ENCODE results near the gene RARA.

DNA sequence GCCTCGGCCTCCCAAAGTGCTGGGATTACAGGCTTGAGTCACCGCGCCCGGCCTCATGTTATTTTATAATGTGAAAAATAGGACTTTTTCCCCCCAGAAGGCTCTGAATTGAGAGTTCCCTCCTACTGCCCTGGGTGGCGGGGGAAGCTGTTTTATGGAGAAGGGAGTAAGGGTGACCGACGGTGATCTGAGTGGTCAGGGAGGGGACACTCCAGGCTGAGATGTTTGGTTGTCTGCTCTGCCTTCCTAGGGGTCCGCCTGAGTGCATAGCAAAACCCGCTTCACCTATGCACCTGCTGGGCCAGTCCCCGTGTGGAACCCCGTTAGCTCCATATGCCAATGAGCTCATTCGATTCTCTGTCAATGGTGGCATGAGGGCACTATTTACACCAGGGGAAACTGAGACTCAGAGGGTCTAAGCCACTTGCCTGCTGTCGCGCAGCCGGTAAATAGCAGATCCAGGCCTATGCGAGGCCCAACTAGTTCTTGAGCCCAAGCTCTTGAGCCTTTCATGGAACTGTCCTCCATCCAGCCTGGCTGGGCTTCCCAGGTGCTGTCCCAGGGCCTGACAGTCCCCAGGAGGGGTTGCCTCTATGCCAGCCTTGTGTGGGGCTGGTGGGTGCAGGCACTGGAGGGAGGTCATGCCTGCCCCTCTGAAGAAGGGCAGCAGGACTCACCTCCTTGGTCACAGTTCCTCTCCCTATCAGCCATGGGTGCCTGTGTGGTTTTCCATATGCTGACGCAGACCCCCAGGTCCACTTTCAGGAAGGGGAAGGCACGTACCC, 57.3 kb downstream of the RARA start:
- TF ChIP-seq POLR2A (IDR thresholded peaks at IDR 0.05) (no peak), EP300 (IDR thresholded peaks at IDR 0.05) (no peak), POLR2AphosphoS5 (IDR thresholded peaks at IDR 0.05) (no peak)
- TF ChIP-seq, protein P1, sequence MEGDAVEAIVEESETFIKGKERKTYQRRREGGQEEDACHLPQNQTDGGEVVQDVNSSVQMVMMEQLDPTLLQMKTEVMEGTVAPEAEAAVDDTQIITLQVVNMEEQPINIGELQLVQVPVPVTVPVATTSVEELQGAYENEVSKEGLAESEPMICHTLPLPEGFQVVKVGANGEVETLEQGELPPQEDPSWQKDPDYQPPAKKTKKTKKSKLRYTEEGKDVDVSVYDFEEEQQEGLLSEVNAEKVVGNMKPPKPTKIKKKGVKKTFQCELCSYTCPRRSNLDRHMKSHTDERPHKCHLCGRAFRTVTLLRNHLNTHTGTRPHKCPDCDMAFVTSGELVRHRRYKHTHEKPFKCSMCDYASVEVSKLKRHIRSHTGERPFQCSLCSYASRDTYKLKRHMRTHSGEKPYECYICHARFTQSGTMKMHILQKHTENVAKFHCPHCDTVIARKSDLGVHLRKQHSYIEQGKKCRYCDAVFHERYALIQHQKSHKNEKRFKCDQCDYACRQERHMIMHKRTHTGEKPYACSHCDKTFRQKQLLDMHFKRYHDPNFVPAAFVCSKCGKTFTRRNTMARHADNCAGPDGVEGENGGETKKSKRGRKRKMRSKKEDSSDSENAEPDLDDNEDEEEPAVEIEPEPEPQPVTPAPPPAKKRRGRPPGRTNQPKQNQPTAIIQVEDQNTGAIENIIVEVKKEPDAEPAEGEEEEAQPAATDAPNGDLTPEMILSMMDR (IDR thresholded peaks at IDR 0.05) = no peak

Data from gastroesophageal sphincter (tissue), 3 donors.